NK-92 (cell line): Measurements from ENCODE around the gene DGKI.
"Not testable (repeated sequence)": the region's sequence is repeated elsewhere in the genome, so short reads cannot be mapped to it uniquely, and the experiment has no call there.

Source experiments
- DNase-seq: peaks from one replicate; lab custom pipeline; 2025; ENCODE audit not compliant: unreplicated experiment; lab: John Stamatoyannopoulos, UW

DGKI gene

DNA sequence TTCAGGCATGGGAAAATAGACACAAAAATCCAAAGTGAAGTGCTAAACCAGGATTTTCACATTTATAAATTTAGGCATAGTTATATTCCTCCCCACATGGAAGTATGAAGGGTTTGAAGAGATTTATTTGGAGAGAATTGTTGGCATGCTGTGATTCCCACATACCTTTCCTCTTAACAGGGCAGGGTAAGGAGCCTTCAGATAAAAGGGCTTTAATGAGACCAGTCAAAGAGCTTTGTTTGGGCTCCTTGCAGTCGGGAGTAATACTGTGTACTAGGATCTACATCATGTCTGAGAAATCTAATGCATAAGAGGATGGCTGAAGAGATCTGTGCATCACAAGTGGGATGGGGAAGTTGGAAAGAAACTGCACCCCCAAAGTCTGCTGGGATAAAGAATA lies 362.4 kb downstream of the DGKI start:
- DNase-seq, result no peak

DNA sequence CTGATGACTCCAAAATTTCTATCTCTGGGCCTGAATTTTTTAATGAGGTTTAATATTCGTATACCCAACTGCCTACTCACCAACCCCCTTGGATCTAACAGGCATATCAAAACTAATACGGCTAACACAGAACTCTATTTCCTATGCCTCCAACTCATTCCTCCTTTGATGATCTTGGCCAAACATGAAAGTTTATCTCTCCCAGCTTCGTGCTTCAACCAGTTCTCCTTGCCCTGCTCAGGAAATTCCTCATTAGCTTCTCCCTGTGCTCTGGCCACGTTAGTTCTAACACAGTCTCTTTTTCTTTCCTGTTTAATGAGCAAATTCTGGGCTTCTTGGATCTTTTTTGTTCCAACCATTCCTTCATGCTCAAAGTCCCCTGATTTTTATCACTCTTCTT lies 364.3 kb downstream of the DGKI start:
- DNase-seq, result no peak

DNA sequence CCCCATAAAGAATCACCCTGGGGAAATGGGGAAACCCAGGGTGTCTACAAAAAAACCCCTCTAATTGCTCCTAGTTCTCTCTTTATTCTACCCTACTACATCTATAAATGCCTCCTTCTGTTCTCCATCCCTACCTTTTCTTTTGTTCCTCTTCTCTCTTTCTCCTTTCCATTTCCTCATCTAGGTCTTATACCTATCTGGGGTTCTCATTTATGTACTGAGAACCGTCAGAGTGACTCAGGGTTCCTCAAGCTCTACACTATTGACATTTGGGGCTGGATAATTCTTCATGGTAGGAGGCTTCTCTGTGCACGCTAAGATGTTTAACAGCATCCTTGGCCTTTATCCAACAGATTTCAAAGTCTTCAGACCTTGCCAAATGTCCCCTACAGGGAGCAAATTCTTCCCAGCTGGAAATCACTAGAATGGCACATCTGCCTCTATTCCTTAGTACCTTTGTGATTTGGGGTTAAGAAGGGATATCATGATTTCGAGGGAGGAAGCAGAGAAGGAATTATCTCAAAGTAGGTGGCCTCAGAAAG lies 365.9 kb downstream of the DGKI start:
- no peak for DNase-seq

DNA sequence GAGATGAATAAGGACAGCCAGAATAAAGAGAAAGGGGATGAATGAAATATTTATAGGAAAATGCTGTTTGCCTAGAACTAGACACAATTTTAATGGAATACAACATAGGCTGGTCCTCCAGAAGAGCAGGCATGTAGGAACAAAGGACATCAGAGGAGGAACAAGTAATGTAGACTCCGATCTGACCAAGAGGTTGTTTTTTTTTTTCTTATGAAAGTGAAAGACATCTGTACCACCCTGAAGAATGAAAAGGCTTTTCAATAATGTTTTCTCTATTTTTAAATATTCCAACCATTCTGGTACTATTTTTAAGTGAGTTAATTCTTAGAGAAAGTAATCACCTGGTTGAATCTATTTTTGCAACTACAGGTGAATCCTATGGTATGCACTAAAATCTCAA lies 366.4 kb downstream of the DGKI start:
- DNase-seq, result no peak

DNA sequence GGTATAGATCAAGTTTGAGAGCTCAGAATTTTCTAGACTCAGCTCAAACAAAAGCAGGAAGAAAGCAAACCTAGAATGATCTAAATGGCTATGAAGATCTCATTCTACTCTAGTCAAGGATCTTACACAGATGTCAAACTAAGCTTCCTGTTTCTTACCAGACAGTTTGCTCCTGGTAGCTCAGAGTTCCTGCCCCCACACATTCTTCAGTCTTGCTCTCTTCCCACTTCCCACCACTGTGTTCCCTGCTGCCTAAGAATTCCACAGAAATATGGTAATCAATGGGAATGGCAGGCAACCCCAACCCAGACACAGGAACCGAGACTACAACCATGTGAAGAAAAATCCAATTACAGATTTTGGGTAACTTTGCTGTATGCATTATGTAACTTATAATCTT lies 369.8 kb downstream of the DGKI start:
- DNase-seq, result no peak

DNA sequence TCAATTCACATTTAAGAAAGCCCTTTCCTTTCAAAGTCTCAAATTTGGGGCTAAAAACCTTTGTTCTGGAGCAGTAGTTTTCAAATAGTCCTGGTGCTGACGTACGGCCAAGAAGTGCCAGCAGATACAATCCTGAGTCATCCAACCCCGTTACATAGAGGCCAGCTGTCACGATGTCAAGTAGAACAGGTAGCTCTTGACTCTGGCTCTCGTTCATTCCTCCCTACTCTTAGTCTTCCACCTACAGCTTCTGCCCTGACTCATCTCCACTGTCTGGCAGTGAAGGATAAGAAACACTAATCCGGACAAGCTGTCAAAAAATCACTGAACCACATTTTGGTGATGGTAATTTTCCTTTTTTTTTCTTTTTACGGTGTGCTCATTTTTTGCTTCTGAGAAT lies 370.8 kb downstream of the DGKI start:
- DNase-seq, result no peak

DNA sequence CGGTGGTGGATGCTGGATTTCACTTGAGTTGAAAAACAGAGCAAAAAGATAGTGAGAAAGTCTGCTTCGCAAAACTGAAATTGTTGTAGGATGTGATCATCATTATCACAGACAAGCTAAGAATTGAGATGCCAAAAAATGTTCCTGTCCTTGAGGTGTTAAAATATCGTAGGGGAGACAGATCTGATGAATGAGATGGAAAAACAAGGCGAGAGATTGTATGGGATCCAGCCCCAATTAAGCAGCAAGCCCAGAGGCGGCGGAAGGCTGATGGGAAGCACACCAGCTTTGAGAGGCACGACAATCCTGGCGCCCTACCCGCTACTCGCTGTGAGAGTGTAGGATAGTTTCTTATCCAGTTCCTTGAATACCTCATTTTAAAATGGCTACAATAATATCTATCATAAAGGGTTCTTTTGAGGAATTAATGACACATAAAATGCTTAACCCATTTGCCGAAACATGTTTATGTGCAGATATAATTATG lies 372.2 kb downstream of the DGKI start:
- no peak for DNase-seq

DNA sequence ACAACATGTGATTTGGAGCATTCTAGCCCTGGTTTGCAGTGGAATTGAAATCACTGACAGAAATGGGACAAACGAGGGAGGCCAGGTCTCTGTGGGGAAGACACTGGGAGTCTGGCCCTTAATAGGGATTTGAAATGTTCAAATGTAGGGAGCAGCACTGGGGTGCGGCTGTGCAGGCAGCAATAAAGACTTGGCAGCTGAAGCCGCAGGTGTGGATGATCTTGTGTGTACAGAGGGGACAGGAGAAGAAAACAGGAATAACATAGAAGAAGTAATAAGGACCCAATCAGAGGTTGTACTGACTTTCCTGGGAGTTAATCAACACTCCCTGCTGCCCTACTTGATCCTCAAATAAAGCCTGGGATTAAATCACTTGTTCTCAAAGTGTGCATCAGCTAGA lies 375.6 kb downstream of the DGKI start:
- DNase-seq, result no peak

DNA sequence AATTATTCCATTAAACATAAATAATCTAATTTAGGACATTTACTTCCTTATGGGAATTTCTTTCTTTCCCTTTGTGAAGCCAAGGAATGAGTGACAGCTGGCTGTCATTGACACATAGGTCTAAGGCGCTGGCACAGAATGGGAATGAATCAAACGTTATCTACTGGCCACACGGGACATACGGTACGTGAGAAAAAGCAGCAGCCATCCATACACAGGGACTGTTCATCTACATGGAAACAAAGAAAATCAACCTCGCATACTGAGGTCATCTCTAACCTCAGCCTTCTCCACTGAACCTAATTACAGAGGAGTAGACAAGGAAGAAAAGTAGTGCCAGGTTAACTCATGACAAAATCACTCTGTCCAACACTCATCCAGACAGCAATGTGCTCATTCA lies 376.9 kb downstream of the DGKI start:
- no peak for DNase-seq

DNA sequence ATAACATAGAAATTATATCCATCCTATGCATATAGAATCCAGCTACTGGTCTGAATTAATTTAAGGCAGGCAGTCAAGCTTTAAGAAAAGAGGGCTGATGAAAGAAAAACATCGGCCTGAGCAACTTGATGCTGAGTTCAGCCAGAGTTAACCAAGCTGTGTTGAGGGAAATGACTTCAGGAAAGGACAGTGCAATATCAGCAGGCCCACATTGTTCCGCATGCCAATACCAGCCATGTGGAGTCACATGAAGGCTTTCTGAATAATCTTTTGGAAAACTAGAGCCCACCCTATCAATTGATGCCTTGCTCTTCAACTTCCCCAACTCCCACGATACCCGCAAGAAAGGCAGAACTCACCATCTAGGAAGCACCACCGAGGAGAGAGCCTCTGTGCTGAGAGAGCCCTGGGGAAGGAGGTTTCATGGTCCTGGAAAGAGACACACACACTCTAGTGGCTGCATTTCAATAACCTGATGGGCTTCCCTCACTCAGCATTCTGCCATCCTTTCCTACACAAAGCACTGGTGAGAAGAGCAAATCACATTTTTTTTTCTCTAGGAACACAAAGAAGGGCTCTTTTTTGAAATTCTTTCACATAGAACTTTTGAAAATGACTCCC lies 377.5 kb downstream of the DGKI start:
- no peak for DNase-seq

DNA sequence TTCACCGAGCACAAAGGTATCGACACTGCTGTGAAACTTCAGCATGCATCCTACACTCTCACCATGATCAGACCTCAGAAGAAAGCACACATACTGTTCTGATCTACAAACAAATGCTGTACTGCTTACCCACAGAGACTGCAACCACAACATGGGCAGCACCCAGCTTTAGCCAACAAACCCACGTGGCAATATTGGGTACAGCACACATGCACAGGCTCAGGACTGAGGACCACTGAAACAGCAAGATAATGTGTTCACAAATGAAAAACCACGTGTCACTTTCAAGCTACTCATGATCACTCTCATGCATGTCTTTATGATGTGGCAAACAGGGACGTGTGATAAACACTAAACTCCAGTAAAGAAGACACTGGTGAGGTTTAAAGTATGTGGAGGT lies 383.9 kb downstream of the DGKI start:
- no peak for DNase-seq

DNA sequence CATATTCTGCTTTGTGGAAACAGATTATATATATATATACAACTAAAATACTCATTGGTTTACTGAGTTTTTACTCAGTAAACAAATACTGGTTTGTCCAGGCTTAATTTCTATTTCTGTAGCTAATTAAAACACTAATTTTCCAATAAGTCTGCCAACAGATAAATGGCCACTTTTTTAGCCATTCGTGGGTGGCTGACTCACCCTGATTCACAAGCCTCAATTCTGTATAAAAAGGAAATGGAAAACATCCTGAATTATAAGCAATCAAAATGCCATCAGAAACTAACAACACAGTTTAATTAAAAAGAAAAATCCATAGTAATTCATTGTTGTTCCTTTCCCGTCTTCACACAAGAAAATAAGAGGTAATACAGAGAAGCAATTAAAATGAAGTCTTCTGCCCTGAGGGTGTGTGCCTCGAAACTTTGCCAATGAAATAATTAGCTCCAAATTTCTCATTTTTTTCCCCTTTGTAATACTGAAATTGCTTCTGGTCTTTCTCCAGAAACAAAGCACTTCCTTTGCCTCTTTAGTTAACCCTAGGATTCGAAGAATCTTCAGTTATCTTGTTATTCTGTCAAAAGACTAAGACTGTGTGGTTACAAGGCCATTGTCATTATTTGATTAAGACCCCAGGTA lies 384.6 kb downstream of the DGKI start:
- DNase-seq, result no peak

DNA sequence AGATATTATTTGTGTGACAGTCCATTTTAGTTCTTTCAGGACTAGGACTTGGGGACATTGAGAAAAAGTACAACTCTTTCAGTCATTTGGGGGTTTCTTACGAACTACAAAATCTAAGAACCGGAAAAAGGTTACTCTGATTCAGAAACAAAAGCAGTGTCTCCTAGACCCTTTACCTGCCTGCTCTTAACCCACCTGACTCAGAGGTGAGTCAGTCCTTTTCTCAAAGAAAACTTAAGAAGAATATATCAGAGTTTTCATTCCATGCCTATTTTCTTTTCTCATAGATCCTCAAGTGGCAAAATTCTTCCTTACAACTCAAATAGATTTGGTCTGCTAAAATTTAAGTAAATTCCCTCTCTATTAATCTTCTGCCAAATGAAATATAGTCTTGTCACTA lies 388.4 kb downstream of the DGKI start:
- DNase-seq, result no peak

DNA sequence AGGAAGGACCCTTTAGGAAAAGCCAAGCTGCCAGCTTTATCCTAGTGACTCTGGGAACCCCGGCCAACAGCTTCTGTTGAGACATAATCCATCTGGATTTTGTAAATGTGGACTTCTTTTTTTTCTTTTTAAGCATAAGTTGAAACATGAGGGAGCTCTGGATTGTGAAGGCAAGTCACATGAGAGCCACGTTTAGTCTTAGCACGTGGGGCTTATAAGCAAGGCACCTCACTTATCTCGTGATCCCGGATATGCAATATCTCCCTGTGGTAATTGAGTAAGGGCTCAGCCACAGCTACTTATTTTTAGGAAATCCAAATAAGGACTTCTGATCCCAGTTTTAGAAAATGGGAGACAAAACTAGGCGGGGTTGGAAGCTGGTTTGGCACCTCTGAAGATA lies 392.0 kb downstream of the DGKI start:
- DNase-seq, result no peak

DNA sequence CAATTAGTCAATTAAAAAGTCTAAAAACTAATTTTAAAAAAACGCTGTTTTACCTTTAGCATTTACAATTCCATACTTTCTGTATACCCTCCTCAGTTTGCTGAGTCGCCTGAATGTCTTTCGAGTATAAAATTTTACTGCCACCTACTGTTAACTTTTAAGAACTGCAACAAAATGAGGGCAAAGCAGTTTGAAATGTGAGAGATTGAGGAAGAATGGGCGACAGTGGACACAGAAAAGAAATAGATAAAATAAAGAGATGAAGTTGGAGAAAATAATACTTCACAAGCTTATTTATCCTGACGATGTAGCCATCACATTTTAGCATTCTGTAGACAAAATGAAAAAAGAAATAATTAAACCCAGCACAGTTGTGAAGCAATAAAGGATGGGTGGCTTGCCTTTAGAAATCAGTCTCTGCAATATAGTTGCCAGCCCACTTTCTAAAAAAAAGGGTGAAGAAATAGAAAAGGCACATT lies 392.5 kb downstream of the DGKI start:
- no peak for DNase-seq

DNA sequence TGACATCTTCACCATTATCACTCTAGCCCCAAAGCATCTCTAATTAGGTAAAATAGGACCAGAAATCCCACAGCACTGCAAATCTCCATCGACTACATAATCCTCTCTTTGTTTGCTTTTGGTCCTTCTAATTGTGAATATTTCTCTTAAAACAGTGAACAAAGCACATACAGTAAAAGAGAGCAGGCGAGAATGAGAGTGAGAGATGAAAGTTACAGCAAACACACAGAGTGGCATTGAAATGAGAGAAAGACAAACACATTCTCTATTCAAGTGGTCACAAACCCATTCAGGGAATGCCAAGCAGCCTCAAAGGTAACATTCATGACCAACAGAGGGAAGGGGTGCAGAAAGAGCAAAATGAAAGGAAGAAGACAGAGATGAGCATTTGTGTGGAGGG lies 393.4 kb downstream of the DGKI start:
- no peak for DNase-seq

DNA sequence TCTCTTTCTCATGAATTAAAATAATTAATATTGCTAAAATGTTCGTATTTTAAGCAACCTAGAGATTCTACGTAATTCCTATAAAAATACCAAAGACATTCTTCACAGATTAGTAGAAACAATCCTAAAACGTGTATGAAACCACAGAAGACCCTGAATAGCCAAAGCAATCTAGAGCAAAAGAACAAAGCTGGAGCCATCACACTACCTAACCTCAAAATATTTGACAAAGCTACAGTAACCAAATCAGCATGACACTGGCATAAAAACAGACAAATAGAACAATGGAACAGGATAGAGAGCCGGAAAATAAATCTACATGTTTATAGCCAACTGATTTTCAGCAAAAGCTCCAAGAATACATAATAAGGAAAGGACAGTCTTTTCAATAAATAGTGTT lies 397.8 kb downstream of the DGKI start:
- no peak for DNase-seq

DNA sequence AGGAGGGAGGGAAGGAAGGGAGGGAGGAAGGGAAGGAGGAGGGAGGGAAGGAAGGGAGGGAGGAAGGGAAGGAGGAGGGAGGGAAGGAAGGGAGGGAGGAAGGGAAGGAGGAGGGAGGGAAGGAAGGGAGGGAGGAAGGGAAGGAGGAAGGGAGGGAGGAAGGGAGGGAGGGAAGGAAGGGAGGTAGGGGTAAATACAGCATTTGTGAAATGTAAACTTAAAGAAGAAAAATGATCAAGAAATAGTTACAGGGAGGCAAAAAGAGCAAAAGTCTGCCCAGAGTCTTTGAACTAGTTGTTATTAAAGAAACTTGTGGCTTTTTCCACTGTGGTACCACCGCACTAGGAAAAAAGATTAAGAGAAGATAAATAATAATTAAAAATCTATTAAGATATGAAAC lies 398.2 kb downstream of the DGKI start:
- not testable (repeated sequence) for DNase-seq

DNA sequence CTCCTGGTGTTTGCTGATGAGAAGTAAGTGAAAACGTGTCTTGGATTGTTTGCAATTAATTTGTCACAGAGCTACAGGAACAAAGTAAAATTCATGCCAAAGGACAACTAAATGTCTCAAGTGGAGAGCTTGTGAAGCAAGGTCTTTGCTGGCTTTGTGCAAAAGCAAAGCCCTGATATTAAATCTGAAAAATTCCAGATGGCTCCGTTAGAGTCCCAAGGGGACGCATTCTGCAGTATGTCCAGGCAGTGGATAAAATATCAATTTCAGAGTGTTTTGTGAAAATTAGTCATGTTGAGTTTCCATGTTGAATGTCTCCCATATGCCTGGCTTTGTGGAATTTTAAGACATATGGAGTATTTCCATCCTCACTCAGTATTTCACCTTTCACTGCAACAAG lies 400.7 kb downstream of the DGKI start:
- no peak for DNase-seq

DNA sequence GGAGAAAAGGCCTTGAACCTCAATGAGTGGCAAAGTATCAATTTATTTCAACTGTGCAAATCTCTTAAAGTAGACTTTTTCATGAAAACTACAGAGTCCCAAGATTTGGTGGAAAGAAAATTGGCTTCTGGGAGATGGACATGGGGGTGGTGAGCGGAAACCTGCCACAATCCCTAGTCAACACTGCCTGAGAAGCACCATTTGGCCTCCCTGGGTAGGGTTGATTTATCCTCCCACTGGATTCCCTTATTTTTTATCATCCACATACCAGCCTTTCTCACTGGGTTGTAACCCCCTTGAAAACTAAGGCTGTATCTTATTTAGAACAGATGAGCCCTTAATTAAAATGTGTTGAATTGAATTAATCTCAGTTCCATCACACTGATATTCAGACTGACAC lies 401.5 kb downstream of the DGKI start:
- no peak for DNase-seq

DNA sequence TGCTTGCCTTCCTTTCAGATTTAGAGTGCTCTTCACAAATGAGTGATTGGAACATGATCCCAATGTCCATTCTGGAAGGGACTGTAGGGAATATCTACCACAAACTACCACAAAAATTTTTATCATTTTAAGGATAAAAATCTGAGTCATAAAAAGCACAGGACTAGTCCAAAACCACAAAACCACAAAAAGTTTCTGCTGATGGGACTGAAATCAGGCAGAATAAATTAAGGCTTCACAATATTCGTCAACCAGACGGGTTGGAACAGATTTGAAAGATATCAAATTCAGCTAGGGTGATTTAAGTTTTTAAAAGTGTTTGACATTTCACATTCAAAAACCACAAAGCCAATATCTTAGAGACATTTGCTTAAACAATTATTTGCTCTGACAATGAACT lies 403.2 kb downstream of the DGKI start:
- no peak for DNase-seq

DNA sequence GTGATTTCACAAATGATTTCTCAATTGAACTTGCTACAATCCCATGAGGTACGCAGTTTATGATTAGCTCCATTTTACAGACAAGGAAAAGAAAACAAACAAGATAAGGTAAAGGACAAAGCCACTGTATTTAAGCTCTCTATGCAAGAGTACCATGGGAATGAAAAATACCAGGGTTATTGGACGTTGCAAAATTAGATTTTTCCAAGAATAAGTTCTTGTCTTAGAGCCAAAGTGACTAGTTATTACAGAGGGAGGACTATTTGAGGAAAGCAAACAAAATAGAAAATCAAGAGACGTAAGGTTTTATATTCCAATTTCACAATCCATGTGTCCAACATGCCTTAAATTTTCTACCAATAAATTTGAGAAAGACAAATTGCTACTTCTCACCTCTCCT lies 405.3 kb downstream of the DGKI start:
- no peak for DNase-seq
